ENCODE measurements around the gene PLCL2.
A peak's percentile ranks its signal among the peaks of the same experiment; 100 is the strongest.

The PLCL2 gene

DNA sequence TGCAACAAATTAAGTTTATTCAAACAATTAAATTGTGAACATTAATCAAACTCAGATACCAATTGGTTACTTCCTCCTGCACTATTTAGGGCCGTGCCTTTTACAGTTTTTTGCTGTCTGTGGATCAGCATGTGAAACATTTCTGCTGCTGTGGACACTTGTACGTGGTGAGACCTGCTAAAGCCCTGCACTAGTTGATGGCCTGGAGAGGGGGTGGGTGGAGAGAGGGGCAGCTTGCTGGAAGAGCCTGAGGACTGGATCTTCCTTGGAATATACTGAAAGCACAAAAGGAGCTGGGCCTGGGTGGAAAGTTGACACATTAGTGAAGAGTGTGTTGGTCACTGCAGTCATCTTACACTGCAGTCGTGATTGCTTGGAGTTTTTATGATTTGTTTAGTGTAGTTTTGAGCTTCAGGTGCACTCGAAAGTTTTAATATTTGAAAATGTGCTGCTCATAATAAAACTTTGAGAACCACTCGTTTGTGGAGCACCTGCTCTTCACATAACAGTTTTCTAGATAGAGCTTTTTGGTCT is 11.4 kb downstream of the PLCL2 start:
- no peak for DNase-seq

DNA sequence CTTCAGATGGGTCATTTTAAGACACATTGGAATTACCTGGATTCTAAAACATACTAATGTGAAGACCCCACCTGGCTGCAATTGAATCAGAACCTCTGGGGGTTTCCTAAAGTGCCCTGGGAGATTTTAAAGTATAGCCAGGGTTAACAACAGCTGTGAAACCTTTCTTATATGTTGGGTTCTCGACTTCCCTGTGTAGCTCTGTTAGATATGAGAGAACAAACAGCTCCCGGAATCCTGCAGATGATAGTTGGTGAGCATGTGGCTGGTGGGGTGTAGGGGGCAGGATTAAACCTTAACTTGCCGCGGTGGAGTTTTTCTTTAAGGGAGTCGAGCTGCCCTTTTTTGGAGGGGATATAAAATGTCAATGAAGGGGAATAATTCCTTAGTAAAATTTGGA is 12.1 kb downstream of the PLCL2 start:
- DNase-seq: no peak

DNA sequence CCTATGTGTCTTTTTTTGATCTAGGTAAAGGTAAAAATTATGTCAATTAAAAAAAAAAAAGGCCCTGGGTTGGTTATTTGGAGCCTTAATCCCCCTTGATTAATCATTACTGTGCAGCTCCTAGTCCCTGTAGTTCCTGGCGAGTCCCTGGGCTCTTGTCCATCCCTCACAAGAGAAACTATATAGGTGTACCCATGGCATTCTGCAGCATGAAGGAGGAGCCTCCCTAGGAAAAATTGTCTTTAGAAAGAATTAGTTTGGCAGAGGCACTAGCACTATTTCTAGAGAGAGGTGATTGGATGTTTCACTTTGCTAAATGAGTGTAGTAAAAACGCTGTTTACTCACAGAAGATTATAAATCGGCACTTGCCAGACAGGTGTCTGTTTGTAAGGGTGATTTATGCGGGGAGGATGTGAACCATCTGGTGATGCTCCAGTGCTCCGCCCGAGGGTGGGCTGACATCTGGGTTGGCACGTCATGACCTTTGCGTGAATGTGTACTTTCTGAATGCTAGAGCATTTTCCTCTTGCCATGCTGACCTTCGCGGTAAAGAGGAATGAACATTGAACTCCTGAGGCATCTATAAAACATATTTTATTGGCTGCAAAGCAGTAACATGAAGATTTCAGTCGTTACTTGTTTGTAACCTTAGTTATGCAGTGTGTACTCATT is 12.6 kb downstream of the PLCL2 start:
- DNase-seq: no peak

DNA sequence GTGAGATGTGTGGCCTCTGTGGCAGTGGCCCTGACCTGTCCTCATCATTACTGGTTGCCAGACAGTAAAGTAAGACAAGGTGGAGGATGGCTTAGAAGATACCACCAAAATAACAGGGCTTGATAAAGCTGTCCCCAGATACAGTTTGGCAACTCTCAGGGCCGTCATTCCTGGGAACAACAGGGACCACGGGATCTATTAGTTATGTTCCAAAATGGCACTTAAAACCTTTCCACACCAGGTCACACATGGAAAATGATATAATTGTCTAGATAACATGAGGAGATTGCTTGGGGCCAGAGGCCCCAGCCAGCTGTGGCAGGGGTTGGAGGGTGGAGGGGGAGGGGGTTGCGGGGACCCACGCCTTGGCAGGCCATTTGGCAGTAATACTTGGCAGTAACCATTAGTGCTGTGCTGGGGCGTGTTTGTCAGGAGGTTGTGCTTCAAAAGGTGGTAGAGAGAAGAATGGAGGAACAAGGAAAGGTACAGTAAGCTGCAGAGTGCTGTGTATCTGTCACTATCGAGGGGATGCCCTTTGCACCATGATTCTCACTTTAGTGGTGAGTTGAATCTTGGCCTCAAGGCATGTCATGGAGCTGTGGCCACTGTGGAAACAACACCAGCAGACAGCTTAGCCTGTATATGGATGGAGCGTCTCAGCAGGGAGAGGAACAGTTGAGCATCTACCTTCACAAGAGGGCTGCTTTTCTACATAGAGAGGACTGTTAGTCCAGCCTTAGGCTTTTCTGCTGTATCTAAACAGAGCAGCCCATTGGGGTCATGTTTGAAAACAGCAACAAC is 14.0 kb downstream of the PLCL2 start:
- DNase-seq: no peak

DNA sequence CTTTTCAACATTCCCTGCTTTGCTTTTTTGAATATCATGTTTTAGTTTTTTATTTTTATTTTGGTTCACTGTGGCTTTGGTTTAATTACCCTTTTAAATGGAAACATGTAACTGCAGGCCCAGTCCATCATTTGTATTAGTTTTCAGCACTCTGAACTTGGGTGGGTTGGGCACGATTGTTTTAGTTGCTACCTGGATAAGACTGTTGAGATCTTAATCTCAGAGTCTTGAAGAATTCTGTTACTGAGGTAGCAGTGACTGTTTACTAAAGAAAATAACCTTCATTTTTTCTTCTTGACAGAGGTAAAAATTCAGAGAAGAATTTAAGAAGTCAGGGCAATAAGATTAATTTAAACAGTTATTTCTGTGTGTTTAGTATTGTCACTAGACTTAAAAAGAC is 15.2 kb downstream of the PLCL2 start:
- no peak for DNase-seq

DNA sequence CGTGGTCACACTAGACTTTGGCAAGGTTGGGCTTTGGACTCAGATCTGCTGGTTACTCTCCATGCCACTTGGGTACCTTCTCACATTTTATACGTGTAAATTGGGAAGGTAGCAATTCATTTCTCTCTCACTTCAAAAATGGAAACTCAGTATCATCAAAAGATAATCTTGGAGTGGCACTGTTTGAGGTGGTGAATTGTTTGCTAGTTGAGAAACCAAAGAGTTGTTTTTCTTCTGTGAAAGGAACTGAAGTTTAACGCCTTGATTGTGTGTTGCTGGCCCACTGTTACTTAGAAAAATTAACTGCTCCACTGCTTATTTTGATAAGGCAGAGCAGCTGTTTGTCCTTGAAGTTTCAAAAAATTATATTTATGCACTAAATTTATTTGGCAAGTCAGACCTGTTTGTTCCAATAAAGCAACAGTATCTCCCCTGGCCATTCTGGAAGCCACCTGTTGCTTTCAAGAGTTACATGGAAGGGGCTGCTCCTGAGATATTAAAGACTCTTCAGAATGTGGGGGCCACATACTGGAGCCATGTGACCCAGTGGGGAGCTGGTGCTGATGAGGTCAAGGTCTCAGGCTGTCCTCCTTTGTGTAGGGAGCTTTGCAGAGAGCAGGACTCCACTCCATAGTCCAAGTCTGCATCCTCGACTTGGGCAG is 16.2 kb downstream of the PLCL2 start:
- DNase-seq: no peak

DNA sequence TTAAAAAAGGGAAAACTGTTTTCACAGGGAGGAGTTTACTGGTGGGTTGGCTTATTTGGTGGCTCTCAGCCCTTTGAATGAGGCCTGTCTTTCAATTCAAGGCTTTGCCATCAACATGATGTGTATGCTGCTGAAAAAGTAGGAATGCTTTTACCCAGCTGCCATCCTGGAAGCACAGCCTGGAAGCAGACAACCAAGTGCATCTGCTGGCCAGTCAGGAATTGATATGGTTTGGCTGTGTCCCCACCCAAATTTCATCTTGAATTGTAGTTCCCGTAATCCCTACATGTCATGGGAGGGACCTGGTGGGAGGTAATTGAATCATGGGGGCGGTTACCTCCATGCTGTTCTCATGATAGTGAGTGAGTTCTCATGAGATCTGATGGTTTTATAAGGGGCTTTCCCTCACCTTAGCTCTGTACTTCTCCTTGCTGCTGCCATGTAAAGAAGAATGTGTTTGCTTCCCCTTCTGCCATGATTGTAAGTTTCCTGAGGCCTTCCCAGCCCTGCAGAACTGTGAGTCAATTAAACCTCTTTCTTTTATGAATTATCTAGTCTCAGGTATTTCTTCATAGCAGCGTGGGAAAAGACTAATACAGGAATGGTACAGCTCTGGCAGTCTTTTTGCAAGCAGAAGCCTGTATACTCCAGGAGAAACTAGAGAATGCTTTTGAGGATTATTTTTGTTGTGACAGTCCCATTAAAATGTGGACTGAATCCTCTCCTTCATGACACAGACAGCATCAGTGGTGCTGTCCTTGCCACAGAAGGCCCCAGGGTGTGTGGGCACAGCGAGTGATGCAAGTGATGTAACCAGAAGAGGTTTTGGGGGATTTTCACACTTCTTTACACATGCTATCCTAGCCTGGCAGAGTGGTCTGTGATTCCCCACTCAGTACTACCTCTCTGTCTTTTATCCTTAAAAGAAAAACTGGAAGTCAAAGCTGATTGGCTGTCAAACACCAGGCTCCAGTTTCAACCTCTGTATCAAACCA is 20.0 kb downstream of the PLCL2 start:
- DNase-seq: no peak

DNA sequence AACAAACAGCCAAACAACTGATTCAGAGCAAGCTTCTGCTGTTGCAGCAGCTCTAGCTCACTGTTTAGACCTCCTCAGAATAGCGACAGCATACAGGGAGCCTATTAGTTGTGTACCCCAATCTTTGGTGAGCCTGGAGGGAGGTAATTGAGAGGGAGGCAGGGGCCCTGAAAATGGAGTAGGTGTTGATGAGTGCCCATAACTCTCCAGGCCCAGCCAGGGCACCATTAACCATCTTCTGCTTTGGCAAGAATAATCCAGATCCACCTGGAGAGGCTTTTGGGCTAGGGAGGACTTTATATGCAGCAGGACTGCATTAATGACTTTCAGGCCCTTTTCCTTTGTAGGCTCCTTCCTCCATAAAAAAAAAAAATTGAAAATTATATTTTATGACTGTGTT is 20.9 kb downstream of the PLCL2 start:
- no peak for DNase-seq

DNA sequence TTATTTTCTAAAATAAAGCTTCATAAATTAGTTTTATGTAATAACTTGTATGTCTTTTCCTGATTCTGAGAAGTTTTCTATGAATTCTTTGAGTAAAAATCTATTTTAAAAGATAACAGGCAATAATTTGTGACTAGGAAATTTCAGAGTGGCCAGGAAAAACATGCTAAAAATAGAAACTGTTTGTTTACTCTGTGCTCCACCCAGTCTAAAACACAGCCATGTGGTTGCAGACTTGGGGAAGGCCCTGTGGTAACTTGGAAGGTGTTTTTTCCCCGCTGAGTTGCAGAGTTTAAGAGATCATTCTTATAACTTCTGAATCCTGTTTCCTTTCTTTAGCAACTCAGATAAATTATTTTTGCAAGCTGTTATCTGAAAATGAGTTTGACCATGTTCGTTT is 21.9 kb downstream of the PLCL2 start:
- DNase-seq: no peak

DNA sequence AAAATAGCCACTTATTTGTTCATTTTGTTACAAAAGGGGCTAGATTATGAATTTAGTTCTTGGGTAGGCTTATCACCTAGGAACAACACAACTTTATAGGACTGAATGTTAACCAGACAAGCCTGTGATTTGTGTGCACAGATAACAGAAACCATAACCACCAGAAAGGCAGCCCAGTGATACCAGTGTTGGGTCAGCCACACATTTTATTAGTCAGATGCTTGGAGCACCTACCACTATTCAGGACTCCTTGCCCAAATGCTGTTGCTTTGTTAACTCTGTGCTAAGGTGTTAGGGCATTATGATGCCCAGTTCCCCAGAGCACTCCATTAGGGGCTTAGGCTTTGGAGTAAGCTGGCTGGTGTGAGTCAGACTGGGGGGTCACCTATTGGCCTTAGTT is 22.5 kb downstream of the PLCL2 start:
- peak; percentile 24 for DNase-seq

DNA sequence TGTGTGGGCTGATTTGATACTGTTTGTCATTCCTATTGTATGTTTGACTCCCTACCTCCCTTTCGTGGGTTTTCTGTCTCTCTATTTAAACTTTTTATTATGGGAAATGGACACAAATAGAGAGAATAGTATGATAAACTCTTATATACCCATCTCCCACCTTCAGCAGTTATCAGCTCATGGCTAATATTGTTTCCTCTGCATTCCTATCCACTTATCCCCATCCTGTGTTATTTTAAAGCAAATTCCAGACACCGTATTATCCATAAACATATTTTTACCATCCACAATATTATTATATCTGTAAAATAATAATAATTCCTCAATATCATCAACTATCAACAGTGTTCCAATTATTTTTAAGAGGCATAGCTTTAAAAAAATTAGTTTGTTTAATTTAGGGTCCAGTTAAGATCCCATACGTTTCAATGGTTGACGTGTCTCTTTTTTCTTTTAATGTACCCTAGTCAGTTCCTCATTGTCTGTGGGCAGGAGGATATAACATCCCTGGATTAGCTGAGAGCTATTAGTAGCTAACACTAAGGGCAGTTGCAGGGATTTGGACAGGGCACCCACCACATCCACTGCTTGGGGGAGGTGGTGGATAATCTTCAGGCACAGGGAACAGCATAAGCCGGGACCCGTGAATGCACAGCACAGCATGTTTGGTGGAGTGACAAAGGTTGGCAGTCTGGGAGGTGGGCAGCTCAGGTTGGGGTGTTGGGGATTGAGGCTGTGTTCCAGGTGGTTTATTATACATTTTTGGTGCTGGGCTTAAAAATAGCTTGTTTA is 23.5 kb downstream of the PLCL2 start:
- DNase-seq: no peak

DNA sequence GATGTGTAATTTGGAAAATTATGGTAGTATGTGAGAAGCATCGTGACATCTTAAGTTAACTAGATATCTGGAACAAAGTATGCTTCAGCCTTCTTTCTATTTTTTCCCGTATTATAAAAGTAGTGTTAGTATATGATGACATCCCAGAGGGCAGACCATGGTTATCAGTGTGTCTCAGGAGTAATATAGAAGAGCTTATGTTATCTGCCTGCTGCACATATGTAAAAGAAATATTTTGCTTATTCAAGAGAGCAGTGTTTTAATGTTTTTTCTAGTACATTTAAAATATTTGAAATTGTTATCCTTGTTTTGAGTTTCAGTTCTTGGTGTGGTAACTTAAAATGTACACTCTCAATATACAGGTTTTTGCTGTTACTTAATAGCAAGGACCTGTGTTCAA is 24.1 kb downstream of the PLCL2 start:
- DNase-seq: no peak

DNA sequence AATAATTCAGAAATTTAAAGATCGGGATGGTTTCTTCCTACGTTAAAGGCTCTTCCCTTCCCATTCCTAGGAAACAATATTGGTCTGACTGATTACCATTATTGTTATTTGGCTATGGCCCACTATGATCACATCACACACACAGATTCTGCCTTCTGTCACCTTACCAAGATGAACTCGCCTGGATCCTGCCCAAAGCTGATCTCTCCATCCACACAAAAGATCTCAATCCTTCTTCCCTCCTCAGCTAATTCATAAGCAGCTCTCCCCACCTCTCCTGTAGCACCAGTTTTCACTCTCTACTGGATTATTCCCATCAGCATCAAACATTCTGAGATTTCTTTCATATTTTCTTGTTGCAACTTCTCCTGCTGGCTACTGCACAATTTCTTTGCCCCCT is 25.0 kb downstream of the PLCL2 start:
- DNase-seq: no peak

DNA sequence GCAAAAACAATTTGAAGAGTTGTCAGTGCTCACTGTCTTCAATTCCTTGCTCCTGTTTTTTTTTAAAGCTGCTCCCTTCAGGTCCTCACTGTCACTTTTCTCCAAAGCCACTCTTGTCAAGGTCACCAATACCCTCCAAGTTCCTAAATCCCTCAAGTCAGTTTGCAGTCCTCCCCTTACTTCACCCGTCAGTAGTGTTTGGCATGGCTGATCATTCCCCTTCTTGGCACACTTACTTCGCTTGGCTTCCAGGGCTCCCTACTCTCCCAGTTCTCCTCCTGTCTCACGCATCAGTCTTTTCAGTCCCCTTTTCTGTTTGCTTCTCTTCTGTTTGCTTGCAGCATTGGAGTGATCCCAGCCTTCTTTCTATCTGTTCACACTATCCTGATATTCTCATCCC is 25.5 kb downstream of the PLCL2 start:
- DNase-seq: no peak

DNA sequence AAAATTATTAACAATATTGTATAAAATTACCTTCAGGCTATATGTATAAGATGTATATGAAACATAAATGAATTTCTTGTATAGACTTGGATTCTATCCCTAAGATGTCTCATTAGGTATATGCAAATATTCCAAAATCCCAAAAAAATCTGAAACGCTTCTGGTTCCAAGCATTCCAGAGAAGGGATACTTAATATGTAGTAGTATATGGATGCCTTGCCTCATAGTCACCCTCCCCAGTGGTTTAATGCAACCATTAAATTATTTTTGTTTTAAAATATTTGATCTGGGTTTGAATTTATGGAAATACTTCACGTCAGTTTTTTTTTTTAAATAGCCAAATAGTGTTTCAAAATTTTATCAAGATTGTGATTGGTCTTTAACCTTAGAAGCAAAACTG is 27.2 kb downstream of the PLCL2 start:
- no peak for DNase-seq

DNA sequence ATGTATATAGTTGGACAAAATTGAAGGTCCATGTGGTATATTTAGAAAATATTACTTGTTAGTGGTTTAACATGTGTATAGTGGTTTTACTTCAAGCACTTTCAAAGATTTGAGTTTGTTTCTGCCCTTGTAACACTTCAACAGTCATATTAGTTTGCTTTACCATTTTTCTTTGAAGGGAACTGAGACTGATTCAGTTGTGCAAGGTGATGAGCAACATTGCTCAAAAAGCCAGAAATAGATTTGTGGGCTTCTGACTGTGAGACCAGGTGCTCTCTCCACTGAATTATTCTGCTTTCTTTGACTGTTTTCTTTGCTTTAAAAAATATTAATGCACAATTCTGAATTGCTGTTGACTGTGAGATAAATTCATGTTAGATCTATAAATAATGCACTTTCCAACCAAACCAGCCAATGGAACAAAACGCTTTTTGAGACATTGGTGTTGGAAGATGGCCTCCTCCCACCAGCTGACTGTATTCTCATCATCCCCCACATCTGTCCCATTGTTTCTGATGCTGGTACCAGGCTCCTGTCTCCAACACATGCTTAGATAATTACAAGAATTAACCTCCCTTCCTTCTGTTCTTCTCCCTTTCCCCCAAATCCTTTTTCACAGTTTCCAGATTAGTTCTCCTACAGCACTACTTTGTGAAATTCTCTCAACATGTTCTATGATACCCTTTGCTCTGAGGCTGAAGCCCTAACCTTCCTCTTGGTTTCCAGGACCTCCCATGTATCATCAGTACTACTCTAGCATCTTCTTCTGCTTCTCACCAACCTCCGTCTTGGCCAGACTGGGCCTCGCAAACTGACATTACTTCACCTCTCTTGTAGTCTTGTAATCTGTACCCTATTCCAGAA is 27.9 kb downstream of the PLCL2 start:
- DNase-seq: no peak

DNA sequence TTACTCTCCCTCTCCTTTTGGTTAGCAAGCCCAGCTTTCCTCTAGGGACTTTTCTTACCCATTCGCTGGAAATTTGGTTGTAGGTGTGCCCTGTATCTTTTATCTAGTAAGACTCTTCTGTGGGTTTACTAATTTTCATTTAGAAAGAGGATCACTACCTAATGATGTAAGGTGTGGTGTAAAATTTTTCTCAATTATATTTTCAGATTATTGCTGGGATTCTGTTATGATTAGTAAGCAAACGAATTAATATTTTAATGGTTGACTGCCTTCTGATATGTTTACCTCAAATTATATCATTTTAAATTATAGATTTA is 28.5 kb downstream of the PLCL2 start:
- DNase-seq: no peak

DNA sequence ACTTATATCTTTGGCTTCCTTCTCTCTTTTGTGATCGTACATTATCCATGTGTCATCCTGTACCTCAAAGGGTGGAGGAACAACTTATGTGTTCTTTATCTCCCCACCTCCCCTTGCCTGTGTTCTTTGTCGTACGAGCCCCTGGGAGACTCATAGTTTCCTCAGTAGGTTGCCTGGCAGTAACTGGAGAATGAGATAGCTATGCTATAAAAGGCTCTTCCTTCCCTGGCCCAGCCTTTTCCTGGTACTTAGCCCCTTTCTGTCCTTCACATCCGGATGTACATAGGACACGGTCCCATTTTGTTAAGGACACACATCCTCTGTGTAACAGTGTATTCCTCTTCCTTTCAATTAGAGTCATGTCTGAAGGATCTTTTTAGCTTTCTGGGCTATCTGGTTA is 32.1 kb downstream of the PLCL2 start:
- no peak for DNase-seq

DNA sequence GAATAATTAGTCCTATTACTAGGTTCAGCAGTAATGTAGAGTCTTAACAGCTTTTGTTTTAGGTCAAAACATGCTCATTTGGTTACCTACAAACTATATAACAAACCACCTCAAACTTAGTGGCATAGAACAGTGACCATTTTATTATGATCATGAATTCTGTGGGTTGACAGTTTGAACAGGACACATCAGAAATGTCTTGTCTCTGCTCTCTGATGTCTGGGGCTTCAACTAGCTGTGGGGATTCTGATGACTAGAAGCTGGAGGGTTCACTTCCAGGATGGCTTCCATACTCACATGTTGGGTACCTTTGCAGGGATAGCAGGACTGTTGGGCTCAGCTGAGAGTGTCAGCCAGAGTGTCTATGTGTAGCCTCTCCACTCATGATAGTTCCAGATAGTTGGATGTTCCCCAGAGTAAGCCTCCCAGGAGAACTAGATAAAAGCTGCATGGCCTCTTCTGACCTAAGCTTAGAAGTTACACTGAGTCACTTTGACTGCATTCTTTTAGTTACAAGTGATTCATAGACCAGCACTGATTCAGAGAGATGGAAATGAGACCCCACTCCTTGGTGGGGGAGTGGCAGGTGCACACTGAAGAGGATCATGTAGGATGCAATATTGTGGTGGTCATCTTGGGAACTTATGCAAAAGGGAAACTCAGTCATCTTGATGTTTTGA is 32.6 kb downstream of the PLCL2 start:
- no peak for DNase-seq

DNA sequence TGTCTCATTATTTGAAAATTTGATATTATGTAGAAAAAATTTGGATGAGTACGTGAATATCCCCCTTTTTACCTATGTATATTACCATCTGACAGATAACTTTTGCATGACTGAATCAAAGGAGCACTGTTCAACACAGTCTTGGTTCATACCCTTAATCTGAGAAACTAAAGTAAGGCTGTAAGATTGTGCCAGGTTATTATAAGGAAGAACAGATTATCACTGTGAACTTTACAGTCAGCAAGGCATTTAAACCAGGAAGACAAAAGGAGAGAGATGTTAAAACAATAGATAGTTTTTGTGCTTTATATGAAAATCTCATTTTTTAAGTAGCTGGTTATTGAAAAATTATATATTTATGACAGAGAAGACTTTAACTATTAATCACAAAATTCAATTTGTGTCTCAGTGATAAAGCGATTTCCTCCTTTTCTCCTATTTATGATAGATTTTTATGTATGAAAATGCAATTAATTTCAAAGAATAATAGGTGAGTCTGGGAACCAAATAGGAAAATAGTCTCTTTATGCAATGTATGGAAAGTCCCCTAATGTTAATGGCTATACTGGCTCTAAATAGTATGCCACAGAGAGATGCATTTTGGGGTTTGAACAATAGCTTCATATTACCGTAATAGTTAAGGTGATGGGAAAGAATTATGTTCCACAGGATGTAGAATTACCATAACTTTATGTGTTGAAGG is 33.4 kb downstream of the PLCL2 start:
- no peak for DNase-seq

All from activated CD4-positive, alpha-beta T cell treated with anti-CD3 and anti-CD28 coated beads, Interleukin-2, Interleukin-6, amounts not matched to agents 100 ng/mL and 50 ng/mL, durations not matched to agents 16 hours and 8 hours (primary cell).